ENCODE data around the gene GMCL2.

The GMCL2 gene

GRCh38 chr5:178210073-178210535 is 22.9 kb upstream of the GMCL2 start:
- TF ChIP-seq CTCF (IDR thresholded peaks at IDR 0.05; ENCODE audit: extremely low read depth, missing control alignments) = no peak
- DNase-seq (ENCODE audit: low spot score) = no peak

- no peak for TF ChIP-seq CTCF (IDR thresholded peaks at IDR 0.05; ENCODE audit: extremely low read depth, missing control alignments)
- no peak for DNase-seq (ENCODE audit: low spot score)
These were observed 22.3 kb upstream of the GMCL2 start for GRCh38 chr5:178209334-178210072.

GRCh38 chr5:178208540-178209227 is 21.5 kb upstream of the GMCL2 start:
- DNase-seq (ENCODE audit: low spot score) = no peak
- TF ChIP-seq CTCF (IDR thresholded peaks at IDR 0.05; ENCODE audit: extremely low read depth, missing control alignments) = no peak

GRCh38 chr5:178207917-178208280 is 20.7 kb upstream of the GMCL2 start:
- DNase-seq (ENCODE audit: low spot score) = no peak
- no peak for TF ChIP-seq CTCF (IDR thresholded peaks at IDR 0.05; ENCODE audit: extremely low read depth, missing control alignments)

- no peak for TF ChIP-seq CTCF (IDR thresholded peaks at IDR 0.05; ENCODE audit: extremely low read depth, missing control alignments)
- DNase-seq (ENCODE audit: low spot score) = no peak
These were observed 20.2 kb upstream of the GMCL2 start for GRCh38 chr5:178207183-178207916.

GRCh38 chr5:178206166-178207101 is 19.3 kb upstream of the GMCL2 start:
- DNase-seq (ENCODE audit: low spot score) = no peak
- TF ChIP-seq CTCF (IDR thresholded peaks at IDR 0.05; ENCODE audit: extremely low read depth, missing control alignments) = no peak

All from GM20000 (cell line).